Stimulated activated CD4-positive, alpha-beta T cell treated with anti-CD3 and anti-CD28 coated beads, Interleukin-1b, Interleukin-23, amount 100 ng/mL, for 4 hours (primary cell): Measurements from ENCODE around the gene ROBO2.
"Not testable (repeated sequence)": the region's sequence is repeated elsewhere in the genome, so short reads cannot be mapped to it uniquely, and the experiment has no call there.

Experiments
- DNase-seq, 2 donors: peaks; one replicate each; pipeline ENCODE4 v3.0.0-alpha.2; 2020; ENCODE audit warnings: low read depth in 2 of 2

Gene ROBO2

DNA sequence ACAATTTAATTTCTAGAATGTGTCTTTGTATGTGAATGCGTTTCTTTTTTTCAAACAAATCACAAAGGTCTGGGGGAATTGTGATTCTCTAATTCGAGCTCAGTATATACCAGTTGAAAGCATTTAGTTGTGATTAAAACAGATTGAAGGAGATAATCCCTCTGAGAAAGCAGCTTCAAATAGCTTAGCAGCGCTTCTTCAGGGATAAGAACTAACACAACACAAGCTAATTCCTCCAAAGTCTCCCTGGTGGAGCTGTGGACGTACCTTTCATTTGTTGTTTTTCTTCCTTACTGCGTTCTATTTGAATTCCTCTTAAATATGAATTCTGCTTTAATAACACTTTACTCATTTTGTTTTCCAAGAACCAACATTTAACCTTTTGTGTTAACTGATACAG is 286.7 kb downstream of the ROBO2 start:
- no peak for DNase-seq

GRCh38 chr3:77328690-77329089 is 288.8 kb downstream of the ROBO2 start:
- DNase-seq = no peak

DNA sequence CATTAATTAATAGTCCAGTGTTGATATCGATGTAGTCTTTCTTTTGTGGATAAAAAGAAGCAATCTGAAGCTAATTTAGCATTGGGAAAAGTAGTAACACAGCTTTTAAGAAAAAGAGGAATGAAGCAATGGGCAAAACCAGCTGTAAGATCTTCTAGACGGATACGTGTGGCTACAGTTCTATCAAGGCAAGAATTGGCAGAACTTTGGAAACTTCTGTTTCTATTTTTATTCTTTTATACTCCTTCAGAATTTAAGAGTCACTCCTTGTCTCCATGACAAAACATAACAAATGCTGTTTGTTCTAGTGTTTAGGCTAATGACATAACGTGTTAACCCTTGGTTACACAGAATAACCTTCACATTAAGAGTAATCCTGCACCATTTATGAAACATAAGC is 289.2 kb downstream of the ROBO2 start:
- no peak for DNase-seq

DNA sequence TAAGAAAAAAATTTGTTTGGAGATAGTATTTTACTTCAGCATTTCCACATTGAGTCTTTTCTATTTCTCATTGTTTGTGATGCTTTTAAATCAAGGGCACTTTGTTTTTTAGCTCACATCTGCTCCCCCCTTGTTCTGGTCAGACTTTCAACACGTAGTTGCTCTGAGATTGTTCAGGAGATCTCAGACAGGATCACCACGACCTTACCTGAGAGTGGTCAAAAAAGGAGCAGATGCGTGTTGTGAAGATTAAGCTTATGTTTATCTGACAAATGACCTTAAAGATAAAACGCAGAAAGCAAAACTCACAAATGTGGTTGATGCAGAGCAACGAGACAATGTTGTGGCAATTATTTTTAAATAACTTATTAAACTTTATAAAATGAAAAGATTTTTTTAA is 298.3 kb downstream of the ROBO2 start:
- DNase-seq = no peak

- DNase-seq = no peak
Measured at GRCh38 chr3:77342027-77342426, 302.1 kb downstream of the ROBO2 start.

DNA sequence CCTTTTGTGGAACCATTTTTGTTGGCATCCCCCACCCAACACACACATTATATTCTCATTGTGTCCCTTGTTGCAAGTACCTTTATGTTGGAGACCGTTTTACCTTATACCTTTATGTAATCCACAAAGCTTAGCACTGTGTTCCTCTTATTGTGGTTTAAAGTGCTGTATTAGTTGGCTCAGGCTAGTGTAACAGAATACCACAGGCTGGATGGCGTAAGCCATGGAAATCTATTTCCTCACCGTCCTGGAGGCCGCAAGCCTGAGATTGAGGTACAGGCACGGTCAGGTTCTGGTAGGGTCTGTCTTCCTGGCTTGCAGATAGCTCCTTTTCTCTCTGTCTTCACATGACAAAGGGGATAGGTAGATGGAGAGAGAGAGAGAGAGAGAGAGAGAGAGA is 302.8 kb downstream of the ROBO2 start:
- DNase-seq = no peak

DNA sequence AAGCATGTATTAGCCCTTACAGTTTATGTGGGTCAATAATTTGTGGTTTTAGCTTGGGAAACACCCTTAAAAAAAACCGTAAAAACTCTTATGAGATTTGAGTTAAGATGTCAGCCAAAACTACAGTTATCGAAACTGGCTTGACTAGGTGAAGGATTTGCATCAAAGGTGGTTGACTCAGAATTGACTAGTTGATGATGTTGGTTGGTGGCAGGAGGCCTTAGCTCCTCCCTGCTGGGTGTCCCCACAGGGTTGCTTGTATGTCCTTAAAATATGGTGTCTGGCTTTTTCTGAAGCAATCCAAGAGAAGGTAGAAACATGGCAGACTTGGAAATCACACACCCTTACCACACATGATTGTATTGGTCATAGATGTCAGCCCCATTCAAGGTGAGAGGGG is 305.1 kb downstream of the ROBO2 start:
- DNase-seq = no peak

DNA sequence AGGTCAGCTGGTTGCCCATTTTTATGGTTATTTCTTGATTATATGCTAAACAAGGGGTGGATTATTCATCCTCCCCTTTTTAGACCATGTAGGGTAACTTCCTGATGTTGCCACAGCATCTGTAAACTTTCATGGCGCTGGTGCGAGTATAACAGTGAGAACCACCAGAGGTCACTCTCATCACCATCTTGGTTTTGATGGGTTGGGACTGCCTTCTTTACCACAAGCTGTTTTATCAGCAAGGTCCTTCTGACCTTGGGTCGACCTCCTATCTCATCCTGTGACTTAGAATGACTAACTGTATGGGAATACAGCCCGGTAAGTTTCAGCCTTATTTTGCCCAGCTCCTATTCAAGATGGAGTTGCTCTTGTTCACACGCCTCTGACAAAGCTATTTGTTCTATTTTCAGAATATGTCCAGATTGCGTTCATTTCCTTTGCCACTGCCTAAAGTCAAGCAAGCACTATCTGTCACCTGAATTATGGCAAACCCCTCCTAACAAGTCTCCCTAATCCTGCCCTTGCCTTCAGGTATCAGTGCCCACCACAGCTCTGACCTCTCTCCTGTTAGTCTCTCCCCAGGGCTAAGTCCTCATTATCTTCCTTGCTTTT is 308.5 kb downstream of the ROBO2 start:
- no peak for DNase-seq

GRCh38 chr3:77354958-77355357 is 315.1 kb downstream of the ROBO2 start:
- DNase-seq = no peak

DNA sequence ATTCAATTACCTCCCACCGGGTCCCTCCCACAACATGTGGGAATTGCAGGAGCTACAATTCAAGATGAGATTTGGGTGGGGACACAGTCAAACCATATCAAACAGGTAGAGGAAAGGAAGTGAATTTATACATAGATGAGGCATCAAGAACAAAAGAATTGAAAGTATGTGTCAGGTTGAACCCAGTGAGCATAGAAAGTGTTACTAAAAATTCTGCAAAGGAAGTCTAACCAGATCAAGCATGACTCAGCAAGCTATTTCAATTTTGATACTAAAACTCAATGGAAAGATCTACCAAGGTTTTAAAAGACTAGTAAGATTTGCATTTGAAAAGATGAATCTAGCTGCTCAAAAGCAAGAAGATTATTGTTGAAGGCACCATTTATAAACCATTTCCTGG is 323.0 kb downstream of the ROBO2 start:
- no peak for DNase-seq

- no peak for DNase-seq
Measured at GRCh38 chr3:77365152-77365551, 325.3 kb downstream of the ROBO2 start.

DNA sequence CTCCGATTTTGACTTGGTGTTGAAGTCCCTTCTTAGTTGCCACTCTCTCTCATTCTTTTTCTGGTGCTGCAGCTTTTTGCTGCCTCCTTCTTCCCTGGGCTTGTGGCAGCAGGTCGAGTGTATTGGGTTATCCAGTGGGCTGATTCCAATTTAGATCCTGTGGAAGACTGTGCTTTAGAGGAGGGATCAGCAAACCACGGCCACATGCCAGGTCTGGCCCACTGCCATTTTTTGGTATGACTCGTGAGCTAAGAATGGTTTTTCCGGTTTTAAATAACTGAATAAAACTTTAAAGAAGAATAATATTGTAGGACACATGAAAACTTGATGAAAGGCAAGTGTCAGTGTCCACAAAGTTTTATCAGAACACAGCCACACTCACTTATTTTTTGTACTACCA is 330.5 kb downstream of the ROBO2 start:
- no peak for DNase-seq

DNA sequence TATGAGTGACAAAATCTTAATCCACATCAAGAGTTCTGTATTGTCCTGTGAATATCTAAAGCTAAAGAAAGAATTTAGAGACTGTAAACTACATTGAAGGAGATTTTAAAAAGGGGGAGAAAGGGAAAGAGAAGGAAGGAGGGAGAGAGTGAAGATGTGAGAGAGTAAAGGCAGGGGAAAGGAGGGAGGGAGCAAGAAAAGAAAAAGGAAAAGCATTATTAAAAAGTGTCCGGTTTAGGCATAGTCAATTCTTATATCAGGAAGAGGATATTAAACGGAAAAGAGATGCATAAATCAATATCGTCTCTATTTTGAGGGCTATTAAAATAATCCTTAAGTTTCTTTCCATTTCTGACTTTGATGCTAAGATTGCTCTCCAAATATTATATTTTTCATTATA is 332.1 kb downstream of the ROBO2 start:
- DNase-seq = no peak

- no peak for DNase-seq
Measured at GRCh38 chr3:77372634-77373346, 332.9 kb downstream of the ROBO2 start.

DNA sequence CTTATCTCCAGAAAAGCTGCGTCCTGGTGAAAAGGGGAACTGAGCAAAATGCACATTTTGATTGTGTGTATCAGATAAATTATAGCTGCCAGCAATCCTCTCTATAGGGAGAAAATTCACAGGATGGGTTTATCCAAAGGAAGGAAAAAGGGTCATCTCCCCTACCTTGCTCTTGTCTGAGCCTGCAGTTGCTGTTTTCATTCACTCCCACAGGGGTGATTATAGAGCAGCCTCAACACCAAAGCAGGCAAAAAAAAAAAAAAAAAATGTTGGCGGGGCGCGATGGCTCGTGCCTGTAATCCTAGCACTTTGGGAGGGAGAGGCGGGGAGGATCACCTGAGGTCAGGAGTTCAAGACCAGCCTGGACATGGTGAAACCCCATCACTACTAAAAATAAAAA is 333.7 kb downstream of the ROBO2 start:
- DNase-seq = no peak

DNA sequence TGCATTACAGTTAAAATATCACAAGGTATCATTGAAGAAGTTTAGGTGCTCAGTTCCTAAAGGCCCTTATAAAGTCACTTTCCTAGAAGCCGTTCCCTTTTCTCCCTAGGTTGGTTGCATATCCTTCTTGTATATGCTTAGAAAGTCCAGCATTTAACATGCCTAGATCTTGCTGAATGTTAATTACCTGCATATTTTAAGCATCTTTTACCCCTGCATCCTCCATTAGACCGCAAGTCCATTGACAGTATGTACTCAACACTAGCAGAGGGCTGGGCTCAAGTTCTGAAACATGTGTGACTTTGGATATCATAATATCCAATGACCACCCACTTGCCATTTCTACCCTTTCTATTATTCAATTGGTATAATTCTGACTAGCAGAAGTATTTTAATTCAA is 336.6 kb downstream of the ROBO2 start:
- DNase-seq = no peak

GRCh38 chr3:77377717-77378116 is 337.8 kb downstream of the ROBO2 start:
- DNase-seq = no peak

GRCh38 chr3:77380136-77380535 is 340.2 kb downstream of the ROBO2 start:
- DNase-seq = no peak

GRCh38 chr3:77381431-77381830 is 341.5 kb downstream of the ROBO2 start:
- DNase-seq = no peak

GRCh38 chr3:77392181-77392580 is 352.3 kb downstream of the ROBO2 start:
- DNase-seq = no peak

DNA sequence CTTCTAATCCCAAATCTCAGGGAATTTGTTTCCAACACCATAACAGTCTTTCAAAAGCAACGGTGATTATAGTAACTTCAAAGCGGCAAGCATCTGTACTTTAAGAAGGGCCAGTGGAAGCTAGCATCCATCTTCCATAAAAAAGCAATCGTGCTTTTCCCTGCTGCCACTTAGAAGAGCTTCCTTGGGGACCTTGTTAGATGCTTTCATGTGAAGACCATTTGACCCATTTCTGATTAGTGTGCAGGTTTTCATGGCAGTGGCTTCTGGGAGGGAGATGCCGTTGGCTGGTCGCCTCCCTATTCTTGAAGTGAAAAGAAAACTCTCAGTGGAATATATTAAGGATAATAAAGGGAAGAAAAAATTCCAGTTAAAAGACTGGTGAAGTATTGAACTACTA is 354.1 kb downstream of the ROBO2 start:
- DNase-seq = no peak

GRCh38 chr3:77404871-77405270 is 365.0 kb downstream of the ROBO2 start:
- DNase-seq = no peak

DNA sequence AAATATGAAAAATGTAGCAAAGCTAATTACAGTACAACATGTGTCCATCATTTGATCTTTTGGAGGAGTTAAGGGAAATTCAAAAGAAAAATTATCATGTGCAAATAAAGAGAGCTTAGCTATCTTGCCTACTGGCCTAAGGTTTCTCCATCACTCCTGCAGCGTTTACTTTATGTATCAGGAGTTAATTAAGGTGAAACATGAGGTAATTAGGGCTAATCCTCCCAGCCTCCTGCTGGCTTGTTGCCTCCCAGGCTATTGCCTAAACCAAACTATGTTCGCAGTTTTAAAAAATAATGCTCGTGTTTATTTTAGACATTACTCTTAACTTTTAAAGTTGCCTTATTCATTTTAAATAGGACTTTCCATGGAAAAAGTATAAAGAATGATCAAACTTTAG is 367.5 kb downstream of the ROBO2 start:
- no peak for DNase-seq

DNA sequence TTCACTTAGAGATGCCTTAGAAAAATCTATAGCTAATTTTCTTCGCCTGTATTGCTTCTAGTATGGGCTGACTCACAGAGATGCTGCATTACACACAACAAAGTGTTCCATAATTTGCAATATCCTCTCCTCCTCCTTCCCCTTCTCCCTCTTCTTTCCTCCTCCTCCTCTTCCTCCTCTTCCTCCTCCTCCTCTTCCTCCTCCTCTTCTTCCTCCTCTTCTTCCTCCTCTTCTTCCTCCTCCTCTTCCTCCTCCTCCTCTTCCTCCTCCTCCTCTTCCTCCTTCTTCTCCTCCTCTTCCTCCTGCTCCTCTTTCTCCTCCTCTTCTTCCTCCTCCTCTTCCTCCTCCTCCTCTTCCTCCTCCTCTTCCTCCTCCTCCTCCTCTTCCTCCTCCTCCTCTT is 370.4 kb downstream of the ROBO2 start:
- not testable (repeated sequence) for DNase-seq
